HG02798 (cell line): ENCODE measurements around the gene TDRD1.
"Not testable (repeated sequence)": the region's sequence is repeated elsewhere in the genome, so short reads cannot be mapped to it uniquely, and the experiment has no call there.

Source experiments
- ATAC-seq: cut with Tn5 transposase; IDR thresholded peaks from one replicate; pipeline ENCODE4 v1.9.1; 2021; ENCODE audit warnings: mild to moderate bottlenecking; ENCODE audit not compliant: unreplicated experiment, poor library complexity

Gene TDRD1, protein sequence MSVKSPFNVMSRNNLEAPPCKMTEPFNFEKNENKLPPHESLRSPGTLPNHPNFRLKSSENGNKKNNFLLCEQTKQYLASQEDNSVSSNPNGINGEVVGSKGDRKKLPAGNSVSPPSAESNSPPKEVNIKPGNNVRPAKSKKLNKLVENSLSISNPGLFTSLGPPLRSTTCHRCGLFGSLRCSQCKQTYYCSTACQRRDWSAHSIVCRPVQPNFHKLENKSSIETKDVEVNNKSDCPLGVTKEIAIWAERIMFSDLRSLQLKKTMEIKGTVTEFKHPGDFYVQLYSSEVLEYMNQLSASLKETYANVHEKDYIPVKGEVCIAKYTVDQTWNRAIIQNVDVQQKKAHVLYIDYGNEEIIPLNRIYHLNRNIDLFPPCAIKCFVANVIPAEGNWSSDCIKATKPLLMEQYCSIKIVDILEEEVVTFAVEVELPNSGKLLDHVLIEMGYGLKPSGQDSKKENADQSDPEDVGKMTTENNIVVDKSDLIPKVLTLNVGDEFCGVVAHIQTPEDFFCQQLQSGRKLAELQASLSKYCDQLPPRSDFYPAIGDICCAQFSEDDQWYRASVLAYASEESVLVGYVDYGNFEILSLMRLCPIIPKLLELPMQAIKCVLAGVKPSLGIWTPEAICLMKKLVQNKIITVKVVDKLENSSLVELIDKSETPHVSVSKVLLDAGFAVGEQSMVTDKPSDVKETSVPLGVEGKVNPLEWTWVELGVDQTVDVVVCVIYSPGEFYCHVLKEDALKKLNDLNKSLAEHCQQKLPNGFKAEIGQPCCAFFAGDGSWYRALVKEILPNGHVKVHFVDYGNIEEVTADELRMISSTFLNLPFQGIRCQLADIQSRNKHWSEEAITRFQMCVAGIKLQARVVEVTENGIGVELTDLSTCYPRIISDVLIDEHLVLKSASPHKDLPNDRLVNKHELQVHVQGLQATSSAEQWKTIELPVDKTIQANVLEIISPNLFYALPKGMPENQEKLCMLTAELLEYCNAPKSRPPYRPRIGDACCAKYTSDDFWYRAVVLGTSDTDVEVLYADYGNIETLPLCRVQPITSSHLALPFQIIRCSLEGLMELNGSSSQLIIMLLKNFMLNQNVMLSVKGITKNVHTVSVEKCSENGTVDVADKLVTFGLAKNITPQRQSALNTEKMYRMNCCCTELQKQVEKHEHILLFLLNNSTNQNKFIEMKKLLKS

DNA sequence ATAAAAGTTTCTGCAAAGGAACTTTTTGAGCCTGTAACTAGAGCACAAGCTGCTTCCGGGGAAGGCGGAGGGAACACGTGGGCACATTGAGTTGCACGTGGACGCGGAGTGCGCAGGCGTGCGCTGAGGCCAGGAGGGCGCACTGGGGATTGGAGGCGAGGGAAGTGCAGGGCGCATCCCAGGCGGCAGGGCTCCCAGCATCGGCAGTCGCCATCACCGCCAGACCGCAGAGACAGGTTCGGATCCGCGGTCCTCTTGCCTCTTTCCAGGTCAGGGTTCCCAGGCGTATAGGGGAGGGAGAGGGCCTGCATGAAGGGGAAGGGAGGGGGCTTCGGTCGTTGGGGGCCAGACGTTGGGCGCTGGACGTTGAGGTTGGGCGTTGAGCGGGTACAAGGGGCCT is at the start of gene TDRD1:
Gene TDRD1, plus strand, starts transcription at position 206 of the 400 bp plus-strand sequence. CDS start 8,479 bp downstream, outside the sequence.
- ATAC-seq, result no peak

DNA sequence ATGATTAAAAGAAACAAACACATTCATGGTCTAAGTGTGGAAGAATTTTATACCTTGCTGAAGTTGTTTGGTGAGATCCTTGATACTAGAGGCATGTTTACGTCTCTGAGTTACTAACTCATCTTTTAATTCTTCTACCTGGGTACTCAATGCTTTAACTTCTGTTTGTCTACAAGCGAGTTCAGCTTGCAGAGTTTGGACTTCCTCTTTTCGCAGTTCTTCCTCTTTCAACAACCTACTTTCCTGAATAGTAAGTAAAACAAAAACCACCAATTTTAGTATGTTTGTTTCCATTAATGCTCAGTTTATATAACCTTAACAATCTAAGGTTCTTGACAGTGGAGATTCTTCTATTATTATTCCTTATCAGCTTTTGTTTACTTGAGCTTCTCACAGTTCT is 48.1 kb upstream of the TDRD1 start:
- ATAC-seq, result peak; percentile 60

DNA sequence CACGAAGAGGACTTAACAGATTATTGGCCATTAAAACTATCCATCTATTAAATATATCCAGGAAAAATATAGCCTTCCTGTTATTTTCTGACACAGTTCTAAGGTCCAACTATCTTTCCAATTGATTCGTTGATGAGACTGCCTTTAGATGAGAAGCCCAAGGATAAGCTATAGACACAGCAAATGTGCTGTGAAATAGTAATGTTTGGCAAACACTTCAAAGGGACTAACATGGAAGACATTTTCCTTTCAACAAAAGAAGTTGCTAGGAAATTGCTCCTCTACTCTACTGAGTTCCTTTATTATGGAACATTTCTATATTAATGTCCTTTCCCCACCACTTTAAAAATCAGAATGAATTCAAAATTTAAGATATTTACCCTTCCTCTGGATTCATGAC is 43.7 kb upstream of the TDRD1 start:
- ATAC-seq, result no peak

DNA sequence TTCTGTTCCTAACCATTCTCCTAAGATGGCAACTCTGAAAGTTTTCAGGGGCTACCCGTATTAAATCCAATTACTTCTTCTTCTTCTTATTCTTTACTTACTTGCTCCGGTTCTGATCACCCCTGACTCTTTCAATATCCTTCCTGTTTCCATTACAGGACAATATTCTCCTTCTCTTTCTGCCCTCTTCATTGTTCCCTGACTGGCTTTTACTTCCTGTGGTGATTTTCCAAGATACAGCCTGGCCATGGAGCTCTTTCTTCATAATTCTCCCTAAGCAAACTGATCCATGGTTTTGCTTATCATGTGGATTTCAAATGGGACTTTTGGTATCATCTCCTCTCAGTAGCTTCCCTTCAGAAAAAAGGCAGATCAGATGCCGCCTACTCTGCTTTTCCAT is 40.6 kb upstream of the TDRD1 start:
- ATAC-seq, result no peak

DNA sequence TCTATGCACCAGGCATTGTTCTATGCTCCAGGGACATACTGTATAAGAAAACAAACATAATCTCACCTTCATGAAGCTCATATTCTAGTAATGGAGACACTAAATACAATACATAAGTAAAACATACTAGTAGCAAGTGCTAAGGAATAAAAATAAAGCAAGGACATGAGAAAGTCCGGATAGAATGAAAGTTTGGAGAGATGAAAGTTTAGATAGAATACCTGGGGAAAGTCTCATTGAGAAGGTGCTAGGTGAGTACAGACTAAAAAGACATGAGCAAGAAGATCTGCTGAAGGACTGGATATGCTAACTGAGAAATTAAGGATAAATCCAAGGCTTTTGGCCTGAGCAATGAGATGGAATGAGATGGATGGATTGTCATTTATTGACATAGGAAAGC is 39.1 kb upstream of the TDRD1 start:
- ATAC-seq, result no peak

DNA sequence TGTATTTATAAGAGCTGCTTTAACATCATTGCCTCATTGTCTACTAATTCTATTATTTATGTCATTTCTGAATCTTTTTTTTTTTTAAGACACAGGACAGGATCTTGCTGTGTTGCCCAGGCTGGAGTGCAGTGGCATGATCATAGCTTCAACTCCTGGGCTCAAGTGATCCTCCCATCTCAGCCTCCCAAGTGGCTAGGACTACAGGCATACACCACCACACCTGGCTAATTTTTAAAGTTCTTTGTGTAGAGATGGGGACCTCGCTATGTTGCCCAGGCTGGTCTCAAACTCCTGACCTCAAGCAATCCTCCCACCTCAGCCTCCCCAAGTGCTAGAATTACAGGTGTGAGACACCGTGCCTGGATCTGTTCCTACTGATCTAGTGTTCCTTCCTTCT is 38.3 kb upstream of the TDRD1 start:
- not testable (repeated sequence) for ATAC-seq

DNA sequence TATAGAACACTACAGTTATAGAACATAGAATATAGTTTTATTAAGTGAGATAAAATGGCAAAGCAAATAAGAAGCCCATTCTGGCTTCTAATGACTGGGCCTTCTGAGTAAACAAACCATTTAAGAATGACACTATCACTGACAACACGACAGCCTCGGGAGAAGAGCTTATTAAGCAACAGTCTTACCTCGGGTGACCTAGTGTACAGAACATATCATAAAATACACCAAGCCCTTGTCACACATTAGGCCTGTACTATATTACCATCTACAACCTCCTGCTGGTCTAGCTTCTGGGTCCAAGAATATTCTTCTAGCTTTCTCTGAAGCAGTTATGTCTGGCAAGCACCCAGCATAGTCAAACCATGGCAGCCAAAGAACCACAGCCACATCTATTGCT is 37.1 kb upstream of the TDRD1 start:
- no peak for ATAC-seq

DNA sequence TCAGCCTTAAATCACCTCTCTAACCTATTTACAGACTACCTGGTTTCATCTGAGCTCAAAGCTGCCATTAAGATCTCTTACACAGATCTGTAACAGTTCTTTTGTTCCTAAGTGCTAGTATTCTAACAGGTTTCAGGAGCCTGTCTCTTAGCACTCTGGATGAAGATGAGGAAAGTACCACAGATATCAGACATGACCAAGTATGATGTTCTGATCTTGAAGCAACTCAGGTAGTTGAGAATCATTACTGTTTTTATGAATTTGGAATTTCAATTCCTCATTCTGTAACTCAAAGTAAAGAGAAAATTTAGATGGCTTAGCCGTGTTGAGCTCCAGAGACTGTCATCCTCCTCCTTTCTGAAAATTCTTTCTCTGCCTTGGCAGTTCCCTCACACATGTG is 36.0 kb upstream of the TDRD1 start:
- no peak for ATAC-seq

DNA sequence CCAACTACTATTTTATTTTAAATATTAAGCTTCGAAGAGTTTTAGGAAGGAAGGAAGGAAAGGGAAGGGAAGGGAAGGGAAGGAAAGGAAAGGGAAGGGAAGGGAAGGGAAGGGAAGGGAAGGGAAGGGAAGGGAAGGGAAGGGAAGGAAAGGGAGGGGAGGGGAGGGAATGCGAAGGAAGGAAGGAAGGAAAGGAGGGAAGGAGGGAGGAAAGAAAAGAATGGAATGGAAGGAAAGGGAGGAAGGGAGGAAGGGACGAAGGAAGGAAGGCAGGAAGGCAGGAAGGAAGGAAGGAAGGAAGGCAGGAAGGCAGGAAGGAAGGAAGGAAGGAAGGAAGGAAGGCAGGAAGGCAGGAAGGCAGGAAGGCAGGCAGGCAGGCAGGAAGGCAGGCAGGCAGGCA is 29.7 kb upstream of the TDRD1 start:
- not testable (repeated sequence) for ATAC-seq

DNA sequence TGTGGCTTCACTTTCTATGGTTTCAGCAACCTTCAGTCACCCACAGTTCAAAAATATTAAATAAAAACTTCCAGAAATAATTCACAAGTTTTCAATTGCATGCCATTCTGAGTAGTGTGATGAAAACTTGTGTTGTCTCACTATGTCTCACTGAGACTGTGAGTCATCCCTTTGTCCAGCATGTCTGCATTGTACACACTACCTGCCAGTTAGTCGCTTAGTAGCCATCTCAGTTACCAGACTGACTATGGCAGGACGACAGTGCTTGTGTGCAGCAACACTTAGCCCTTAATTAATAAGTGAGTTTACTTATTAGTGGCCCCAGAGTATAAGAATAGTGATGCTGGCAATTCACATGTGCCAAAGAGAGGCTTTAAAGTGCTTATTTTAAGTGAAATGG is 27.7 kb upstream of the TDRD1 start:
- ATAC-seq, result no peak

DNA sequence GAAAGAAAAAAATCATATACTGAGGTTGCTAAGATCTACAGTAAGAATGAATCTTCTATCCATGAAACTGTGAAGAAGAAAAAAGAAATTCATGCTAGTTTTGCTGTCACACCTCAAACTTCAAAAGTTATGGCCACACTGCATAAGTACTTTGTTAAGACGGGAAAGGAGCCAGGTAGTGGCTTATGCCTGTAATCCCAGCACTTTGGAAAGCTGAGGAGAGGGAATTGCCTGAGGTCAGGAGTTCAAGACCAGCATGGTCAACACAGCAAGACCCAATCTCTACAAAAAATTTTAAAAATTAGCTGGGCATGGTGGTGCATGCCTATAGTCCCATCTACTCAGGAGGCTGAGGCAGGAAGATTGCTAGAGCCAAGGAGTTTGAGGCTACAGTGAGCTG is 27.3 kb upstream of the TDRD1 start:
- no peak for ATAC-seq

DNA sequence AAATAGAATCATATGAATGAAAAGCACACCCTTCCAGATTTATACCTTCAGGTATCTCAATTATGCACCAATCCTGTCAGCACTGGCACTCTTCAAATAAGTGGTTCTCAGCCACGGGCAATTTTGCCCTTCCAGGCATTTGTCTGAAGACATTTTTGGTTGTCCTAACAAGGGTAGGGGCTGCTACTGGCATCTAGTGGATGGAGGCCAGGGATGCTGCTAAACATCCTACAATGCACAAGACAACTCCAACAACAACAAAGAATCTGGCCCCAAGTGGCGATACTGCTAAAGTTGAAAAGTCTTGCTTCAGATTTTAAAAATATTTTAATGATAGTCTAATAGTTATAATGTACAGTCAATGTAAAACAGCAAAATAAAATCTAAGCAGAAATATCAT is 21.2 kb upstream of the TDRD1 start:
- no peak for ATAC-seq

DNA sequence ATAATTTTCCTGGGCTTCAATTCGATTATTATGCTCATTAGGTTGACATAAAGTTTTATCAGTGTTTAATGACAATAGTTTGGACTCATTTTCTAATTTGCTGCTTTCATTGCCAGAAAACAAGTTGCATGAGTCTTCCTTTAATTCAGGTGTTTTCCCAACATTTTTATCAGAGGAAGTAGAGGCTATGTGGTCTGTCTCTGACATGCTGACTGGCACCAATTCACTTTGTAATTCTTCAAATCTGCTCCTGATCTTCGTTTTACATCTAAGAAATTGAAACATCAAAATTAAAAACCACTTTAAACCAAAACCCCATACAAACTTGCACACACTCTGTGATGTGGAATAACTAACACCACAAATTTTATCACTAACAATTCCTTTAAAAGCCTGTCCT is 16.1 kb upstream of the TDRD1 start:
- no peak for ATAC-seq

DNA sequence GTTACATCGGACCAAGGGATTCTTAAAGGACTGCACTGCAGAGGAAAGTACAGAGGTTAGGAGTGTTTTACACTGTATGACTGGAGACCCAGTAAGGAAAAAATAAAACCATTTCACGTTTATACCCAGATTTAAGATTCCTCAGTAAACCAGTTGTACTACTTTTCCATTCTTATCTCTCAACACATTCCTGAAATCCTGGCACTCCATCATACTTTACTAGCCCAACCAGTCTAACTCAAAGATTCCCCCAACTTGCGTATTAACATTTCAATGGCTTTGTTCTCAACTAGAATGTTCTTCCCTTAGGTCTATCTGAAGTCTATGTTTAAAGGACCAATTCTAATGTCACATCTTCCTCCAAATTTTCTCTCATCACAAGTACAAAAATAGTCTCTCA is 13.1 kb upstream of the TDRD1 start:
- ATAC-seq, result no peak

DNA sequence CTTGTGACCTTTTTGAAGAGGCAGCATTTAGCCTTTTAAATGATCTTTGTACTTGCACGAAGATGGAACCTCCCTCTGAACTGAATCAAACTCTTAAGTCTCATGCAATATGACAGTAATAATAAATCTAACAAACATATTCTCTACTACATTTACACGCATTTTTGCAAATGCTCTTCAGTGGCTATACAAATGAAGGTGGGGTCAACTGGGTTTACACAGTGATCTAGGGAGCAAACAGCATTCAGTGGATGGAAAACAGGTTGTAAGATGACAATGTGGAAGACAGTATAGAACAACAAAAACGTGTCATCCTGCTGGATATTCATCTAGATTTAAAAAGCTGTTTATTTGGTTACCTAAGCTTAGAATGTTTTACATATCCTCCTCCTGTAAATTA is 12.7 kb upstream of the TDRD1 start:
- no peak for ATAC-seq

DNA sequence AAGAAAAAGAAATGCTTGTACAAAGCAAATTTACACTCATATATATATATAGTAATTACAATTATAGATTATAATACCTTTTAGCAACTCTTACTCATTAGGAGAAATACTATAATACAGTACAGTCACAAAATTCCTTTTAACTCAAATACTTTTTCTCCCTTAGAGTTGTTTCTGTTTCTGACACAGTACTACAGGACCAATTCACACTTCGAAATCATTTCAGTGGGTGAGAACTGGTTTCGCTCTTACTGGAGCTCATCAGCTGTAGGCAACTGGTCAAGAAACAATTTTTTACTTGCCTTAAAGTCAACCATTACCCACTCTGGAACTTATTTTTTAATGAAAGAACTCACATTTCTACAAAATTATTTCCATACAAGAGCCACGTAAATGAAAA is 11.2 kb upstream of the TDRD1 start:
- ATAC-seq, result peak; percentile 48

DNA sequence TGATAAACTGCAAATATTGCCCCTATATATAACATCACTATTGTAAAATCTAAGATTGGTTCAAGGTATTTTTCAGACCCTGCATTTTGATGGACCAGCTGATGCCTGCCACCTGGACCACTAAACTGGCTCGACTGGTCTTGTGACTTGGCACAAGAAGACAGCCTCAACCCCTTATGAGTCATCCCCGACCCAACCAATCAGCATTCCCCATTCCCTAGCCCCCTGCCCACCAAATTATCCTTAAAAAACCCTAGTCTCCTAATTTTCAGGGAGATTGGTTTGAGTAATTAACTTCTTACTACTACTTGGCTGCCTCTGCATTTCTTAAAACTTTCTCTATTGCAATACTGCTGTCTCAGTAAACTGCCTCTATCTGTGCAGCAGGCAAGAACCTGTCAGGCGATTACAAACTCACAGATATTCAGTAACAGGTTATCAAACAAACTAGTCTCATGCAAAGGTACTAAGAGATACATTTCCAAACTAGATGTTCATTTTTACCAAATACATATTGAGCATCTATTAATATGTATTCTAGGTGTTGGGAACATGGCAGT is 10.6 kb upstream of the TDRD1 start:
- ATAC-seq, result no peak

DNA sequence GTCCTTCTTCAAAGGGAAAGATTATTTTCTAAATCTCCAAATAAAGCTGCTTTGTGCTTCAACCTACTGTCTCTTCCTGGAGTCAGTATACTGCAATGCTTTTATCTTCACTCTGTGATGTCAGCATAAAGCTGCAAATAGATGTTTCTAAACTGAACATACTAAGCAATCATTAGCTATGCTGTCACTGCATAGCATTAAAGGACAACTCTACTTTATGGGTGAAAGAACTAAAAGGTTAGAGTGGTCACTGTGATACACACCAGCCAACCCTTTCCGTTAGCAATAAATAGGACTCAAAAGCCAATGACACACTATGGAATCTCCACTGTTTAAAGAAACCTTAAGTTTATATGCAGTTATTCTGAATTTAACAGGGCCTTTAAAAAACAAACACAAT is 6.9 kb upstream of the TDRD1 start:
- ATAC-seq, result no peak

DNA sequence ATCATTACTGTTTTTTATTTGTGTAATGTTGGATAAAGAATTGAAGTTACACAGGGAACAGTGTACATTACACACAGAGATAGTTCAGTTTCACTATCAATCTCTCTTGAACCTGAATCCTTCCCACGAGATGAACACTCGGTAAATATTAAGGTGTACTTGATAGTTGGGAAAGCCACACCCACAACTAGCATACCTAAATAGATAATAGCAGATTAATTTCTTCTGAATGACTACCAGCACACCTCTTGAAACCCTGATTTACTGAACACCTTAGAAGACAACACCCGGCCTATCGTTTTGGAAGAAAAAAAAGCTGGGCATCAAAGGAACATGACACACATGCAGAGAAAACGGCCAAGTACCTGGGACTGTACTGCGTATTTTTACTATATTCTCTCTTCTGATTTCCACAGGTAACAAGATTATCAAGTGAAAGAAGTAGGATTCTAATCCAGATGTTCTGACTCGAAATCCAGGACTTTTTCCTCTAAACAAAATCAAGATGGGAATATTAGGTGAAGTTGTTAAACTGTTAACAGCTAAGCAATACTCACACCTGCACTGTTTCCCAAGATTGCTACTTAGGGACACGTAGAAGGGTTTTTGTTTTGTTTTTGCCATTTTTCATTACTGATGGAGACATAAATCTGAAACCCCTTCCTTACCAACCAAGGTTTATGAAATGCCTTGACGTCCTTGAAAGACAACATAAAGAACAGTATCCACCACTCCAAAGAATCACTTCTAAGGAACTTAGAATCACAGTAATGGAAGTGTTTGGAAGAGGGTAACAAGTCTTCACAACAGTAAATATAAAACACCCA is 6.2 kb upstream of the TDRD1 start:
- ATAC-seq, result no peak

DNA sequence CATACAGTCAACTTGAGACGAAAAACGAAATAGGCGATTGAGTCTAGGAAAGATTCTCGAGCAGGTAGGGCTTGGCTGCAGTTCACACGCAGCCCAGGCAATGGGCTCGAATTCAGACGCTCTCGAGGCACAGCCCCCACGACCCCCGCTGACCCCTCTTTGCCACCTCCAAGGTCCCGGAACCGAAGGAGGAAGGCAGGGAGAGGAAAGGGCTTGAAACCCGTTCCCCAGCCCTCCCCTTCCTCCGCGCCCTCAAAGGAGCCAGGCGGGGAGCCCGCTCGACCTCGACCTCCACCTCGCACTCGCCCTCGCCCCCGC is 5.6 kb upstream of the TDRD1 start:
- no peak for ATAC-seq
